ENCODE measurements around the gene TMEM255B.
"Not testable (repeated sequence)": the region's sequence is repeated elsewhere in the genome, so short reads cannot be mapped to it uniquely, and the experiment has no call there.

The TMEM255B gene

DNA sequence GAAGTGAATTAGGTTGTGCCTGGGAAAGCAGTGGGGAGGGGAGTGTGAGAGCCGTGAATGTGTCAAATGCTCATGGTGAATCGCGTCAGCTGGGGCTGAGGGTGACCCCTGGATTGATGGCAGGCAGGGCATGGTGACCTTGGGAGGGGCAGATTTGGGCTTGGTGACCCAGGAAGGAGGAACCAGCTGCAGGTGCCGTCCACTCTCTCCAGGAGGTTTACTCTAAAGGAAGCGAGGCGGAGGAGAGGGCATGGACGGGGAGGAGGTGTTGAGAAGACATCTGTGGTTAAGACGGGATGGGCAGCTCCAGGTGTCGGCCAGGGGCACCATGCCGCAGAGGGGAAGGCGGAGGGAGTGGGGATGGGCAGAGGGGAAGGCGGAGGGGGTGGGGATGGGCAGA lies 28.7 kb downstream of the TMEM255B start:
- no peak overlapping the region for H3K4me3 ChIP-seq (ENCODE audit: control insufficient read depth, low read depth, low read length)
- DNase-seq (ENCODE audit: low read depth): no peak
- no peak for TF ChIP-seq CTCF (IDR thresholded peaks at IDR 0.05; ENCODE audit: control insufficient read depth, insufficient read depth, low read depth, low read length, missing control alignments)

DNA sequence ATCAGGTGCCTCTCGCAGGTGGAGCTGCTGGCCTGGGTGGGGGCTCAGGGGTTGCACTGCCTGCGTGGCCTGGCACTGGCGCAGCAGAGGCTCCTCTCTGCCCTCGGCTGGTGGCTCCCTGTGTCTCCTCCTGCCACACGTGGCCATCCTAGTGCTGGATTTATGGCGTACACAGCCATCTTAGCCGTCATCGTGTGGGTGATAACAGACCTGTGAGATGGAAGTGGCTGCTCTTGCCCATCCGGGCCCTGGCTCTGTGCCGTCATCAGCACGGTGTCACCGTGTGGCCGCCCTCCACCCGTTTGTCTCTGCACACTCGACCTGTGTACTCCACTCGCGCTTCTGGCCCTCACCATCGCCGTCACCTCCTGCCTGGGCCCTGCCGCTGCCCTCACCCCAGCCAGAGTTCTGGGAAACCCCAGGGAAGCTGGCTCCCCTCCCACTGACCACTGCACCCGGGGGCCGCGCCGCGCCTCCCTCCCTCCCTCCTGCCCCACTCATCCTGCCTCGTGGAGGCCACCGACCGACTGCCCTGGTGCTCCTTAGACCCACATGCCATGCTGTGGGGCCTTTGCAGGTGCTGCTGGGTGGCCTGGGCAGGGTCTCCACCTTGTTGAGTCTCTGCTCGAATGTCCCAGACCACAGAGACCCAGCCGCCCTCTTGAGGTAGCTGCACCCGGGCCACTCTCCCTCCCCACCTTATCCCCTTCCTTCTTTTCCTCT lies 29.5 kb downstream of the TMEM255B start:
- TF ChIP-seq CTCF (IDR thresholded peaks at IDR 0.05; ENCODE audit: control insufficient read depth, insufficient read depth, low read depth, low read length, missing control alignments): no peak
- no peak overlapping the region for H3K4me3 ChIP-seq (ENCODE audit: control insufficient read depth, low read depth, low read length)
- DNase-seq (ENCODE audit: low read depth): no peak

GRCh38 chr13:113789167-113789566 lies 30.1 kb downstream of the TMEM255B start:
- no peak for DNase-seq (ENCODE audit: low read depth)
- TF ChIP-seq CTCF (IDR thresholded peaks at IDR 0.05; ENCODE audit: control insufficient read depth, insufficient read depth, low read depth, low read length, missing control alignments): no peak
- no peak overlapping the region for H3K4me3 ChIP-seq (ENCODE audit: control insufficient read depth, low read depth, low read length)

DNA sequence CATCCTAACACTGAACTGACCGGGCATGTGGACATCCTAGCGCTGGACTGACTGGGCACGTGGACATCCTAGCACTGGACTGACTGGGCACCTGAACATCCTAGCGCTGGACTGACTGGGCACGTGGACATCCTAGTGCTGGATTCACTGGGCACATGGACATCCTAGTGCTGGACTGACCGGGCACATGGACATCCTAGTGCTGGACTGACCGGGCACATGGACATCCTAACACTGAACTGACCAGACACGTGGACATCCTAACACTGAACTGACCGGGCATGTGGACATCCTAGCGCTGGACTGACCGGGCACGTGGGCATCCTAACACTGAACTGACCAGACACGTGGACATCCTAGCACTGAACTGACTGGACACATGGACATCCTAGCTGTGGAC lies 30.9 kb downstream of the TMEM255B start:
- H3K4me3 ChIP-seq (ENCODE audit: control insufficient read depth, low read depth, low read length): not testable (repeated sequence)

DNA sequence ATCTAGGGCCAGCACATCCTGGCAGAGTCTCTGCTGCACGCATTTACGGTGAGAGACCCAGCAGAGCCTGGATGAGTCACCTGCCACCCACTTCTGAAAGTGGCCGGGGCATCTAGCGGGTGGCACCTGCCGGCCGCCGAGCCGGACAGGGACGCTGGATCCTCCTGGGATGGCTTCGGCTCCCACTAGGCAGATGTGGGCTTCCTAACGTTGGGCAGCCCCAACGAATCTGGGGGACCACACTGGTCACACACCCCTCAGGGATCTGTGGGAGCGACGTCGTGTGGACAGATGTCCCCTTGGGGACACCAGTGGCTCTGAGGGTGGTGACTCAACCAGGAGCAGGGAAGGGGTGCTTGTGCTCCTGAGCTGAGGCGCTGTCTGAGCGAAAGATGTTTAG lies 32.2 kb downstream of the TMEM255B start:
- DNase-seq (ENCODE audit: low read depth): no peak
- no peak overlapping the region for H3K4me3 ChIP-seq (ENCODE audit: control insufficient read depth, low read depth, low read length)
- TF ChIP-seq CTCF (IDR thresholded peaks at IDR 0.05; ENCODE audit: control insufficient read depth, insufficient read depth, low read depth, low read length, missing control alignments): no peak

More for the DNA sequence above, 30.9 kb downstream of the TMEM255B start:
- not testable (repeated sequence) for DNase-seq (ENCODE audit: low read depth)

- TF ChIP-seq CTCF (IDR thresholded peaks at IDR 0.05; ENCODE audit: control insufficient read depth, insufficient read depth, low read depth, low read length, missing control alignments): no peak
Measured at GRCh38 chr13:113791761-113792160, 32.7 kb downstream of the TMEM255B start.

DNA sequence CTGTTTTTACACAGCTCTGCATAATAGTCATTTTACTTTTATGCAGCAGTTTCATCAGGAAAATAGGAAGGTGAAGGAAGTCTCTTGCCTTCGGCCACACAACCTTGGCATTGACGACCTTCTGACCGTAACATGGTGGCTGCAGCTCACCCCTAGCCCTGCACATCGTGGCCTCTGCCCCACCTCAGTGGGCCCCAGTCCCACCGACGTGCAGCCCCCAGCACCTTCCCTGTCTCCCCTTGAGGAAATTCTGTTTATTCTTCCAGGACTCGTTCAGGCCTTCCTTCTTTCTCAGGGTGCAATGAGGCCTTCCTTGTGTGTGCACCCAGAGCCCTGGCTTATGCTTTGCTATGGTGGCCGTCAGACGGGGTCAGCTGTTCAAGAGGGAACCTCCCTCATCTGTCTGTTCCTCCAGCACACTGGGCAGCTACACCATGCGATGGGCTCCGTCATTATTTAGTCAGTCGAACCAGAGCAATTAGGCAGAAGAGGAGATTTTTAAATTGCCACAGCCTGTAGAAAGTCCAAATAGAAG lies 33.3 kb downstream of the TMEM255B start:
- no peak for TF ChIP-seq CTCF (IDR thresholded peaks at IDR 0.05; ENCODE audit: control insufficient read depth, insufficient read depth, low read depth, low read length, missing control alignments)
- DNase-seq (ENCODE audit: low read depth): no peak
- no peak overlapping the region for H3K4me3 ChIP-seq (ENCODE audit: control insufficient read depth, low read depth, low read length)

More at GRCh38 chr13:113791761-113792160, 32.7 kb downstream of the TMEM255B start:
- no peak for DNase-seq (ENCODE audit: low read depth)
- H3K4me3 ChIP-seq (ENCODE audit: control insufficient read depth, low read depth, low read length): no peak overlapping the region

Measured in AG09309 (cell line).